IMR-90 (cell line): ENCODE data around the gene GPR139.

ENCODE experiments used
- CTCF ChIP-seq: conservative IDR thresholded peaks from 2 replicates; pipeline ENCODE4 v1.5.1; 2012; ENCODE audit warnings: mild to moderate bottlenecking, low read depth, low read length, improper control_type of control experiment
- POLR2A ChIP-seq: IDR thresholded peaks from 2 replicates; pipeline ENCODE4 v1.6.1; 2012; ENCODE audit warnings: mild to moderate bottlenecking, low read depth, low read length
- RFX5 ChIP-seq: IDR thresholded peaks from 2 replicates; pipeline ENCODE4 v1.8.0; 2012; ENCODE audit warnings: low read depth, mild to moderate bottlenecking, low read length, moderate library complexity
- SMC3 ChIP-seq: fragments of 150-350 bp; IDR thresholded peaks from 2 replicates; pipeline ENCODE4 v1.6.1; 2016; ENCODE audit warnings: low read depth, mild to moderate bottlenecking, antibody characterized with exemption, low read length, moderate library complexity

DNA sequence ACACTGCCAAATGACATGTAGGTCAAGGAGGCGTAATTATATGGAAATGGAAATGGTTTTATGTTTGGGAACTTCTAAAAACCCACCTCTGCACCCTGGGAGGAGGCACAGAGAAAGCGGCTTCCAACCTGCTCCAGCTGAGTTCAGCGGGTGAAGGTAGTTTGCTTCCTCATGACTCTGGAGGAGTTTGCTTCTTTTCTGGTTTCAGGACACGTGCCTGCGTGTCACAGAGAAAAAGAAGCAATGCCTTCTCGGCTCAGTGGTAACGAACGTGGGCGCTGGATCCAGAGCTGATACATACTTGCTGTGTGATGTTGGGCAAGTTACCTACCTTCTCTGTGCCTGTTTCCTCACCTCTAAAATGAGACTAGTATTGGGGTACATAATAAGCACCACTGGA is 22.1 kb downstream of the GPR139 start:
- no peak for TF ChIP-seq CTCF
- no peak for TF ChIP-seq SMC3
- no peak for TF ChIP-seq POLR2A
- TF ChIP-seq RFX5 = no peak
